K562 (cell line): ENCODE results near the gene RPL19. TPM values are rescaled to one million over a fixed set of nuclear protein-coding genes. Genes with fewer than 3 reads are reported as not detected.

ENCODE experiments used
- ELF1 ChIP-seq: fragments of 200-800 bp; sonication (Bioruptor generic); IDR thresholded peaks from 2 replicates; pipeline ENCODE4 v1.6.1; 2016; ENCODE audit warnings: missing genetic modification characterization, missing compliant biosample characterization
- FOSL1 ChIP-seq: fragments of 200-800 bp; sonication (Bioruptor generic); conservative IDR thresholded peaks from 2 replicates; pipeline ENCODE4 v1.6.1; 2016; ENCODE audit warnings: missing genetic modification characterization, missing compliant biosample characterization
- FOXJ2 ChIP-seq: fragments of 200-800 bp; sonication (Bioruptor generic); IDR thresholded peaks from 2 replicates; pipeline ENCODE4 v1.6.1; 2016; ENCODE audit warnings: missing genetic modification characterization, missing compliant biosample characterization
- GABPB1 ChIP-seq: sonication (generic); formaldehyde crosslinking; IDR thresholded peaks from 2 replicates; pipeline ENCODE4 v1.8.0; 2022; ENCODE audit warnings: mild to moderate bottlenecking, missing genetic modification reagents
- MAFK ChIP-seq: IDR thresholded peaks from 2 replicates; pipeline ENCODE4 v1.6.1; 2011; ENCODE audit warnings: low read length, improper control_type of control experiment
- MIER1 ChIP-seq: fragments of 450-650 bp; IDR thresholded peaks from 2 replicates; pipeline ENCODE4 v1.6.1; 2016; ENCODE audit warnings: antibody characterized with exemption, mild to moderate bottlenecking, low read depth
- POLR2B ChIP-seq: fragments of 450-650 bp; IDR thresholded peaks from 2 replicates; pipeline ENCODE4 v1.6.1; 2018; ENCODE audit warnings: low read depth; ENCODE audit not compliant: partially characterized antibody
- SAFB ChIP-seq: fragments of 200-400 bp; formaldehyde crosslinking; IDR thresholded peaks from 2 replicates; pipeline ENCODE4 v1.6.1; 2017; ENCODE audit warnings: low read depth, low read length, borderline replicate concordance
- SP1 ChIP-seq: sonication (generic); formaldehyde crosslinking; IDR thresholded peaks from 2 replicates; pipeline ENCODE4 v1.8.1; 2022; ENCODE audit warnings: mild to moderate bottlenecking, missing genetic modification reagents
- STAT5A ChIP-seq: IDR thresholded peaks from 2 replicates; pipeline ENCODE4 v1.6.1; 2012; ENCODE audit warnings: low read length, inconsistent platforms, borderline replicate concordance
- TCF3 ChIP-seq: sonication (generic); formaldehyde crosslinking; IDR thresholded peaks from 2 replicates; pipeline ENCODE4 v1.4.0; 2020; ENCODE audit warnings: mild to moderate bottlenecking, missing genetic modification reagents
- ZEB2 ChIP-seq: fragments of 450-650 bp; IDR thresholded peaks from 2 replicates; pipeline ENCODE4 v1.6.1; 2016
- ZNF134 ChIP-seq: fragments of 250-450 bp; sonication (Bioruptor Pico); conservative IDR thresholded peaks from 2 replicates; pipeline ENCODE4 v1.4.0; 2020
- ZNF316 ChIP-seq: fragments of 450-650 bp; IDR thresholded peaks from 2 replicates; pipeline ENCODE4 v1.6.1; 2016
- ZNF695 ChIP-seq: fragments of 450-650 bp; formaldehyde crosslinking; IDR thresholded peaks from 2 replicates; pipeline ENCODE4 v1.4.0; 2020; ENCODE audit warnings: mild to moderate bottlenecking, moderate library complexity
- polyA plus RNA-seq, 8 experiments: library from polyadenylated mRNA; depleted of rRNA in 4 of 8; stranded (reverse) in 5 of 8; unstranded in 3 of 8; fragments of >200 nt; fragmentation: Nextera tagmentation in 2 of 8; fragmentation: Illumina TruSeq in 1 of 8; extraction: Ambion mirVana in 2 of 8; extraction: Trizol in 1 of 8; gene quantifications; 2 replicates each; pipeline versions ENCODE4 v1.2.1 to v1.2.3, GENCODE V29; 2011 to 2014; ENCODE audit warnings: inconsistent platforms in 1 of 8, missing spikeins in 1 of 8
- total RNA-seq, 7 experiments: library from RNA; depleted of rRNA in 6 of 7; stranded (reverse); fragments of >200 nt in 6 of 7; fragmentation: Illumina TruSeq in 2 of 7; extraction: Trizol in 2 of 7; gene quantifications; 2 replicates each; pipeline versions ENCODE4 v1.2.1 to v1.2.3, GENCODE V29; 2011 to 2021; ENCODE audit warnings: low replicate concordance in 1 of 7
- TF ChIP-seq, protein P1 (sequence below), 2 experiments: fragments of 450-650 bp; formaldehyde crosslinking in 1 of 2; IDR thresholded peaks; 2 replicates each; pipeline versions ENCODE4 v1.4.0 to v1.6.1; 2014 to 2020; ENCODE audit warnings: mild to moderate bottlenecking in 2 of 2, borderline replicate concordance in 1 of 2, low read depth in 1 of 2
- TF ChIP-seq, protein P2 (sequence below): fragments of 450-650 bp; formaldehyde crosslinking; IDR thresholded peaks from 2 replicates; pipeline ENCODE4 v1.4.0; 2020; ENCODE audit warnings: mild to moderate bottlenecking, mixed read lengths
- TF ChIP-seq, protein P3 (sequence below): sonication (generic); formaldehyde crosslinking; IDR thresholded peaks from 2 replicates; pipeline ENCODE4 v1.5.0; 2020; ENCODE audit warnings: missing genetic modification reagents
- TF ChIP-seq, protein P4 (sequence below): fragments of 450-650 bp; formaldehyde crosslinking; conservative IDR thresholded peaks from 2 replicates; pipeline ENCODE4 v1.4.0; 2022; ENCODE audit warnings: mild to moderate bottlenecking, missing genetic modification characterization

RPL19 gene
- total and polyA plus RNA-seq, 9 of the 15 experiments (the other 6 are each of a cell fraction or from before 2014, with no cell fraction given) = 2,263 to 4,614 (median 3,727) TPM

DNA sequence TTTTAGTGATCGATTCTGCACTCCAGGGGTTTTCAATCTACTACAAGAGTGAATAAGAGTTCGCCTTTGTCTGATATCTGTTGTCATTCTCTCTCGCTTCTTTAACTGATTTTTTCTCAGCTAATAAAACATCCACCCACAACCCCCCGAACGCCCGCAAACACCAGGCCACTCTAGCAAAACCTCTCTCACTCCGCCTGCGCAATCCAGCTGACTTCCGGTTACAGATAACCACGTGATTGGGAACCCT is 338 bp upstream of the RPL19 start (continued):
- TF ChIP-seq, protein P1, sequence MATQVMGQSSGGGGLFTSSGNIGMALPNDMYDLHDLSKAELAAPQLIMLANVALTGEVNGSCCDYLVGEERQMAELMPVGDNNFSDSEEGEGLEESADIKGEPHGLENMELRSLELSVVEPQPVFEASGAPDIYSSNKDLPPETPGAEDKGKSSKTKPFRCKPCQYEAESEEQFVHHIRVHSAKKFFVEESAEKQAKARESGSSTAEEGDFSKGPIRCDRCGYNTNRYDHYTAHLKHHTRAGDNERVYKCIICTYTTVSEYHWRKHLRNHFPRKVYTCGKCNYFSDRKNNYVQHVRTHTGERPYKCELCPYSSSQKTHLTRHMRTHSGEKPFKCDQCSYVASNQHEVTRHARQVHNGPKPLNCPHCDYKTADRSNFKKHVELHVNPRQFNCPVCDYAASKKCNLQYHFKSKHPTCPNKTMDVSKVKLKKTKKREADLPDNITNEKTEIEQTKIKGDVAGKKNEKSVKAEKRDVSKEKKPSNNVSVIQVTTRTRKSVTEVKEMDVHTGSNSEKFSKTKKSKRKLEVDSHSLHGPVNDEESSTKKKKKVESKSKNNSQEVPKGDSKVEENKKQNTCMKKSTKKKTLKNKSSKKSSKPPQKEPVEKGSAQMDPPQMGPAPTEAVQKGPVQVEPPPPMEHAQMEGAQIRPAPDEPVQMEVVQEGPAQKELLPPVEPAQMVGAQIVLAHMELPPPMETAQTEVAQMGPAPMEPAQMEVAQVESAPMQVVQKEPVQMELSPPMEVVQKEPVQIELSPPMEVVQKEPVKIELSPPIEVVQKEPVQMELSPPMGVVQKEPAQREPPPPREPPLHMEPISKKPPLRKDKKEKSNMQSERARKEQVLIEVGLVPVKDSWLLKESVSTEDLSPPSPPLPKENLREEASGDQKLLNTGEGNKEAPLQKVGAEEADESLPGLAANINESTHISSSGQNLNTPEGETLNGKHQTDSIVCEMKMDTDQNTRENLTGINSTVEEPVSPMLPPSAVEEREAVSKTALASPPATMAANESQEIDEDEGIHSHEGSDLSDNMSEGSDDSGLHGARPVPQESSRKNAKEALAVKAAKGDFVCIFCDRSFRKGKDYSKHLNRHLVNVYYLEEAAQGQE (IDR thresholded peaks at IDR 0.05; ENCODE audit: borderline replicate concordance) = peak; percentile 81
- TF ChIP-seq, protein P1 (CRISPR knock-in tag; IDR thresholded peaks at IDR 0.05; ENCODE audit: low read depth) = no peak
- TF ChIP-seq FOSL1 (tag) (peak; percentile 31), ZNF134 (CRISPR knock-in tag) (no peak), FOXJ2 (tag) (no peak), GABPB1 (CRISPR knock-in tag) (peak; percentile 80; the same call in 1 of the 2 replicates), TCF3 (CRISPR knock-in tag) (no peak), SAFB (no peak), MAFK (no peak), POLR2B (no peak), ZNF316 (no peak), SP1 (no peak), ZEB2 (no peak), ZNF695 (no peak), ELF1 (tag) (peak; percentile 96), STAT5A (0 out of 2 replicates have a peak, but pooled peaks have one; percentile 10), MIER1 (no peak)
- TF ChIP-seq, protein P2, sequence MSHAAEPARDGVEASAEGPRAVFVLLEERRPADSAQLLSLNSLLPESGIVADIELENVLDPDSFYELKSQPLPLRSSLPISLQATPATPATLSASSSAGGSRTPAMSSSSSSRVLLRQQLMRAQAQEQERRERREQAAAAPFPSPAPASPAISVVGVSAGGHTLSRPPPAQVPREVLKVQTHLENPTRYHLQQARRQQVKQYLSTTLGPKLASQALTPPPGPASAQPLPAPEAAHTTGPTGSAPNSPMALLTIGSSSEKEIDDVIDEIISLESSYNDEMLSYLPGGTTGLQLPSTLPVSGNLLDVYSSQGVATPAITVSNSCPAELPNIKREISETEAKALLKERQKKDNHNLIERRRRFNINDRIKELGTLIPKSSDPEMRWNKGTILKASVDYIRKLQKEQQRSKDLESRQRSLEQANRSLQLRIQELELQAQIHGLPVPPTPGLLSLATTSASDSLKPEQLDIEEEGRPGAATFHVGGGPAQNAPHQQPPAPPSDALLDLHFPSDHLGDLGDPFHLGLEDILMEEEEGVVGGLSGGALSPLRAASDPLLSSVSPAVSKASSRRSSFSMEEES (CRISPR knock-in tag) = peak; percentile 98
- TF ChIP-seq, protein P3, sequence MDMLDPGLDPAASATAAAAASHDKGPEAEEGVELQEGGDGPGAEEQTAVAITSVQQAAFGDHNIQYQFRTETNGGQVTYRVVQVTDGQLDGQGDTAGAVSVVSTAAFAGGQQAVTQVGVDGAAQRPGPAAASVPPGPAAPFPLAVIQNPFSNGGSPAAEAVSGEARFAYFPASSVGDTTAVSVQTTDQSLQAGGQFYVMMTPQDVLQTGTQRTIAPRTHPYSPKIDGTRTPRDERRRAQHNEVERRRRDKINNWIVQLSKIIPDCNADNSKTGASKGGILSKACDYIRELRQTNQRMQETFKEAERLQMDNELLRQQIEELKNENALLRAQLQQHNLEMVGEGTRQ (CRISPR knock-in tag) = peak; percentile 94
- TF ChIP-seq, protein P4, sequence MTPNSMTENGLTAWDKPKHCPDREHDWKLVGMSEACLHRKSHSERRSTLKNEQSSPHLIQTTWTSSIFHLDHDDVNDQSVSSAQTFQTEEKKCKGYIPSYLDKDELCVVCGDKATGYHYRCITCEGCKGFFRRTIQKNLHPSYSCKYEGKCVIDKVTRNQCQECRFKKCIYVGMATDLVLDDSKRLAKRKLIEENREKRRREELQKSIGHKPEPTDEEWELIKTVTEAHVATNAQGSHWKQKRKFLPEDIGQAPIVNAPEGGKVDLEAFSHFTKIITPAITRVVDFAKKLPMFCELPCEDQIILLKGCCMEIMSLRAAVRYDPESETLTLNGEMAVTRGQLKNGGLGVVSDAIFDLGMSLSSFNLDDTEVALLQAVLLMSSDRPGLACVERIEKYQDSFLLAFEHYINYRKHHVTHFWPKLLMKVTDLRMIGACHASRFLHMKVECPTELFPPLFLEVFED (CRISPR knock-in tag) = no peak
